Immature natural killer cell (primary cell): Measurements from ENCODE around the gene PLPPR1. TPM values are rescaled to one million over a fixed set of nuclear protein-coding genes. Genes with fewer than 3 reads are reported as not detected.
"Not testable (repeated sequence)": the region's sequence is repeated elsewhere in the genome, so short reads cannot be mapped to it uniquely, and the experiment has no call there.

Experiments
- DNase-seq, 3 donors: peaks; one replicate each; pipeline ENCODE4 v3.0.0; 2022; ENCODE audit warnings: mixed read lengths in 1 of 3
- H3K27ac Mint-ChIP-seq, 6 donors: one replicate each; pipeline ENCODE4 v1.8.0; 2020; ENCODE audit warnings: mixed read lengths in 6 of 6, mild to moderate bottlenecking in 5 of 6, inconsistent platforms in 4 of 6, moderate library complexity in 3 of 6
- H3K27me3 Mint-ChIP-seq, 3 donors: one replicate each; pipeline ENCODE4 v1.8.0; 2020 to 2021; ENCODE audit warnings: low read depth in 3 of 3, mild to moderate bottlenecking in 3 of 3, mixed read lengths in 3 of 3, moderate library complexity in 3 of 3, inconsistent platforms in 1 of 3
- H3K36me3 Mint-ChIP-seq, 3 donors: one replicate each; pipeline ENCODE4 v1.8.0; 2020; ENCODE audit warnings: mixed read lengths in 3 of 3, inconsistent platforms in 2 of 3, mild to moderate bottlenecking in 2 of 3
- H3K4me1 Mint-ChIP-seq, 2 donors: one replicate each; pipeline ENCODE4 v1.8.0; 2020; ENCODE audit warnings: inconsistent platforms in 2 of 2, mild to moderate bottlenecking in 2 of 2, mixed read lengths in 2 of 2, moderate library complexity in 1 of 2
- H3K4me3 Mint-ChIP-seq, 5 donors: one replicate each; pipeline ENCODE4 v1.8.0; 2020; ENCODE audit warnings: mild to moderate bottlenecking in 5 of 5, mixed read lengths in 5 of 5, inconsistent platforms in 3 of 5, moderate library complexity in 3 of 5
- H3K9me3 Mint-ChIP-seq, 6 donors: one replicate each; pipeline ENCODE4 v1.8.0; 2020; ENCODE audit warnings: mild to moderate bottlenecking in 6 of 6, mixed read lengths in 6 of 6, inconsistent platforms in 4 of 6, moderate library complexity in 3 of 6
- polyA plus RNA-seq, 3 donors: library from polyadenylated mRNA; unstranded; fragments of 300-500 nt; fragmentation: Illumina TruSeq; gene quantifications; one replicate each; pipeline ENCODE4 v1.2.3, GENCODE V29; 2021

Gene PLPPR1
- polyA plus RNA-seq, 3 donors from 2014 or later, result not detected

- H3K4me3 Mint-ChIP-seq, result no peak overlapping the region
- H3K36me3 Mint-ChIP-seq, result no peaks in the 10 kb centered on the region
- H3K9me3 Mint-ChIP-seq, result no peaks in the 10 kb centered on the region
- no peak overlapping the region for H3K27ac Mint-ChIP-seq
- H3K4me1 Mint-ChIP-seq, result no peaks in the 10 kb centered on the region
- peaks cover 0 to 11% (median 5%) of the 10 kb centered on the region in 3 donors for H3K27me3 Mint-ChIP-seq
- no peak for DNase-seq
Measured at GRCh38 chr9:101312661-101313060, 284.1 kb downstream of the PLPPR1 start.

DNA sequence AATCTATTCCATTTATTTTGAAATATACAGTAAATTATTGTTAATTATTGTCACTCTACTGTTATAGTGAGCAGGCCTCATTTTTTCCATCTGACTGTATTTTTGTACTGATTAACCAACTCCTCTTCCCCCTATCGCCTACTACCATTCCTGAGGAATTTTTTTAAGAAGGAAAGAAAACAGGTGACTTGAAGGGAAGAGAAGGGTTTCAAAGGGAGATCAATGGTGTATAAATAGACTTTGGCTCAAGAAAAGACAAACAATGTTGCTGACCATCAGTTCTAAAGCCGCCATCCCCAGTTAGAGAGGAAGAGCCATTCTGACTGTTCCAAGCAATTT lies 286.6 kb downstream of the PLPPR1 start:
- Mint-ChIP-seq H3K4me3 (no peak overlapping the region), H3K27ac (no peak overlapping the region), H3K4me1 (no peaks in the 10 kb centered on the region), H3K36me3 (no peaks in the 10 kb centered on the region), H3K9me3 (no peaks in the 10 kb centered on the region), H3K27me3 (peaks cover 0 to 11% (median 5%) of the 10 kb centered on the region in 3 donors)
- no peak for DNase-seq

- H3K27ac Mint-ChIP-seq, result no peak overlapping the region
- no peaks in the 10 kb centered on the region for H3K36me3 Mint-ChIP-seq
- H3K4me3 Mint-ChIP-seq, result no peak overlapping the region
- no peaks in the 10 kb centered on the region for H3K4me1 Mint-ChIP-seq
- no peak for DNase-seq
- peaks cover 0 to 11% (median 5%) of the 10 kb centered on the region in 3 donors for H3K27me3 Mint-ChIP-seq
- no peaks in the 10 kb centered on the region for H3K9me3 Mint-ChIP-seq
Measured at GRCh38 chr9:101317735-101318134, 289.2 kb downstream of the PLPPR1 start.

- no peak overlapping the region for H3K27ac Mint-ChIP-seq
- H3K9me3 Mint-ChIP-seq, result peaks cover 0 to 16% (median 5%) of the 10 kb centered on the region in 6 donors
- H3K36me3 Mint-ChIP-seq, result peaks cover 0 to 4% (median 0%) of the 10 kb centered on the region in 3 donors
- H3K4me1 Mint-ChIP-seq, result no peaks in the 10 kb centered on the region
- H3K27me3 Mint-ChIP-seq, result peaks cover 0 to 3% (median 0%) of the 10 kb centered on the region in 3 donors
- no peak for DNase-seq
- no peak overlapping the region for H3K4me3 Mint-ChIP-seq
Measured at GRCh38 chr9:101323129-101323528, 294.6 kb downstream of the PLPPR1 start.

- H3K36me3 Mint-ChIP-seq, result peaks cover 0 to 4% (median 0%) of the 10 kb centered on the region in 3 donors
- H3K27me3 Mint-ChIP-seq, result peaks cover 0 to 2% (median 0%) of the 10 kb centered on the region in 3 donors
- H3K4me1 Mint-ChIP-seq, result no peaks in the 10 kb centered on the region
- no peak overlapping the region for H3K27ac Mint-ChIP-seq
- no peak overlapping the region for H3K4me3 Mint-ChIP-seq
- peaks cover 0 to 16% (median 6%) of the 10 kb centered on the region in 6 donors for H3K9me3 Mint-ChIP-seq
- no peak for DNase-seq
Measured at GRCh38 chr9:101324245-101324804, 295.8 kb downstream of the PLPPR1 start.

DNA sequence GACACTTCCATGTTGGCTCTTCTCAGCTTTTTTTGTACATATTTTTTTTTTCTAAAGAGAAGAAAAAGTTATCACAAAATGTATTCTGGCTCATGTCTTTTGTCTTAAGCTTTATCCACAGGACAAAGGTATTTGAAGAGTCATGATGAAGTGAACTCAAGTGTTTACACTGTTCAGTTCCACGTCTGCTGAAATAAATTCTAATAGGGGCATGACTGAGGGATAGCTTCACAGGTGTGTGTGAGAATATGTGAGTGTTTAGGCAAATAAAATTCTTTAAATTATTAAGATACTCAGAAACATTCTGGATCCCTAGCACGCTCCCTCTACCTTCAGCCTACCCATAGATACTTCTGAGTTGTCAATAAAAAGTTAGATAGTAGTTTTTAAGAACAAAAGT lies 296.5 kb downstream of the PLPPR1 start:
- Mint-ChIP-seq H3K36me3 (peaks cover 0 to 4% (median 0%) of the 10 kb centered on the region in 3 donors), H3K4me3 (no peak overlapping the region), H3K4me1 (no peaks in the 10 kb centered on the region), H3K9me3 (peaks cover 0 to 16% (median 7%) of the 10 kb centered on the region in 6 donors), H3K27me3 (peaks cover 0 to 2% (median 0%) of the 10 kb centered on the region in 3 donors), H3K27ac (no peak overlapping the region)
- DNase-seq, result no peak

DNA sequence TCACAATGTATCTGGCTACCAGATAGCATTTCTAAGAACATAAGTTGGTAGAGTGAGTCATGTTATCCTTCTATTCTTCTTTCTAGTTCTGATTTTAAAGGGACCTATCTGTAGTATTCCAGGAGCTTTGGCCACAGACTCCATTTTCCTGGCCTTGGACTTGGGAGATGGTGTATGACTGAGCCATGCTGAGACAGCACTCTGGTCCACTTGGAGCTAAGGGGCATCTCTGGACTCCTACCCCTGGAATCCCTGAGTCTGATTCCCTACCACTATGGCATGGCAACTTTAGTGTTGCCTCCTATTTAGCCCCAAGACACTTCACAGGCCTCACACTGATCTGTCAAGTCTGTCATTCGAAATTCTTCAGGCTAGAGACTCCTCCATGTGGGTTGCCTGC lies 297.5 kb downstream of the PLPPR1 start:
- no peak overlapping the region for H3K27ac Mint-ChIP-seq
- no peak for DNase-seq
- H3K4me3 Mint-ChIP-seq, result no peak overlapping the region
- H3K36me3 Mint-ChIP-seq, result peaks cover 0 to 4% (median 0%) of the 10 kb centered on the region in 3 donors
- peaks cover 0 to 16% (median 7%) of the 10 kb centered on the region in 6 donors for H3K9me3 Mint-ChIP-seq
- peaks cover 0 to 2% (median 0%) of the 10 kb centered on the region in 3 donors for H3K27me3 Mint-ChIP-seq
- no peaks in the 10 kb centered on the region for H3K4me1 Mint-ChIP-seq

- peaks cover 0 to 2% (median 0%) of the 10 kb centered on the region in 3 donors for H3K27me3 Mint-ChIP-seq
- peaks cover 0 to 16% (median 7%) of the 10 kb centered on the region in 6 donors for H3K9me3 Mint-ChIP-seq
- no peaks in the 10 kb centered on the region for H3K4me1 Mint-ChIP-seq
- DNase-seq, result no peak
- no peak overlapping the region for H3K4me3 Mint-ChIP-seq
- H3K36me3 Mint-ChIP-seq, result peaks cover 0 to 4% (median 0%) of the 10 kb centered on the region in 3 donors
- H3K27ac Mint-ChIP-seq, result no peak overlapping the region
Measured at GRCh38 chr9:101326501-101326900, 298.0 kb downstream of the PLPPR1 start.

GRCh38 chr9:101327422-101327909 lies 298.9 kb downstream of the PLPPR1 start:
- H3K4me1 Mint-ChIP-seq, DNase-seq, H3K27me3 Mint-ChIP-seq, H3K4me3 Mint-ChIP-seq, H3K36me3 Mint-ChIP-seq, H3K27ac Mint-ChIP-seq: not testable (repeated sequence)
- H3K9me3 Mint-ChIP-seq, result peaks cover 0 to 16% (median 8%) of the 10 kb centered on the region in 6 donors

GRCh38 chr9:101332362-101332761 lies 303.8 kb downstream of the PLPPR1 start:
- H3K4me3 Mint-ChIP-seq, result no peak overlapping the region

GRCh38 chr9:101333490-101333889 lies 305.0 kb downstream of the PLPPR1 start:
- H3K9me3 Mint-ChIP-seq, result peaks cover 0 to 5% (median 0%) of the 10 kb centered on the region in 6 donors
- H3K27ac Mint-ChIP-seq, result no peak overlapping the region
- H3K4me1 Mint-ChIP-seq, result no peaks in the 10 kb centered on the region
- no peak overlapping the region for H3K4me3 Mint-ChIP-seq
- no peaks in the 10 kb centered on the region for H3K36me3 Mint-ChIP-seq
- no peak for DNase-seq
- H3K27me3 Mint-ChIP-seq, result peaks cover 2 to 7% (median 2%) of the 10 kb centered on the region in 3 donors

More at GRCh38 chr9:101332362-101332761, 303.8 kb downstream of the PLPPR1 start:
- DNase-seq, result no peak
- no peaks in the 10 kb centered on the region for H3K4me1 Mint-ChIP-seq
- H3K27me3 Mint-ChIP-seq, result peaks cover 0 to 6% (median 2%) of the 10 kb centered on the region in 3 donors
- H3K27ac Mint-ChIP-seq, result no peak overlapping the region
- peaks cover 0 to 2% (median 0%) of the 10 kb centered on the region in 3 donors for H3K36me3 Mint-ChIP-seq
- peaks cover 0 to 9% (median 6%) of the 10 kb centered on the region in 6 donors for H3K9me3 Mint-ChIP-seq

DNA sequence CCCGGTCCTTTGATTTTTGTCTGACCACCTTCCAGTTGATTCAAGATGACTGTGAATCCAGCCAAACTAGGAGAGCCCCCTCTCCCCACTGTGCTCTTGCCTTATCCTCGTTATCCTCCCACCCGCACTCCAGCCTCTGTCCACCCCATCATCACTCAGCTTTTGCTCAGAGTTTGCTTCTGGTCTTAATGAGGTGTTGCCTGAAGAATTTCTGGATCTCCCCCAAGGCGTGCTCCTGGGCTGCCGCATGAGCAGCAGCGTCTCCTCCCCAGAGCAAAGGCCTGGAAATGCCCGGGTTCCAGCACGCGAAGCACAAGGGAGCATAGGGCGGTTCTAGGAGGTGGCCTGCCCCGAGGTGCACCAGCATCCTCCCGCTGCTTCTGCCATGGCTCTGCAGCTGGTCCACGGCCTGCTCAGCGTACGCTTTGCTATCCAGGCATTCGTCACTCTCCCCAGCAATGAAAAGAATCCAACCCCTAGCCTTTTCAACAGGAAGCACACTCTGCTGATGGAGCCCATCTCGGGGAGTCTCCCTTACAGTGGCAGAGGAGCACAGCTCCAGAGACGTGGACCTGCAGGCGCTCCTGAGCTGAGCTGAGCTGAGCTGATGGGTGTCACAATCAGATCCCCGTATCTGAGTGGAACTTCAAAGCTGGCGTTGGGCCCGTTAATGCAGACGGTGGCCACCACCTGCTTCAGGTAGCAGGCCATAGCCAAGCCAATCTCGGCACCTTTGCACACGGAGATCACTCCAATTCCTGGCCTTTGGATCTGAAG lies 305.6 kb downstream of the PLPPR1 start:
- peaks cover 2 to 8% (median 2%) of the 10 kb centered on the region in 3 donors for H3K27me3 Mint-ChIP-seq
- H3K9me3 Mint-ChIP-seq, result peaks cover 0 to 6% (median 0%) of the 10 kb centered on the region in 6 donors
- DNase-seq, result no peak
- H3K27ac Mint-ChIP-seq, result no peak overlapping the region
- no peaks in the 10 kb centered on the region for H3K36me3 Mint-ChIP-seq
- H3K4me1 Mint-ChIP-seq, result no peaks in the 10 kb centered on the region
- H3K4me3 Mint-ChIP-seq, result no peak overlapping the region

DNA sequence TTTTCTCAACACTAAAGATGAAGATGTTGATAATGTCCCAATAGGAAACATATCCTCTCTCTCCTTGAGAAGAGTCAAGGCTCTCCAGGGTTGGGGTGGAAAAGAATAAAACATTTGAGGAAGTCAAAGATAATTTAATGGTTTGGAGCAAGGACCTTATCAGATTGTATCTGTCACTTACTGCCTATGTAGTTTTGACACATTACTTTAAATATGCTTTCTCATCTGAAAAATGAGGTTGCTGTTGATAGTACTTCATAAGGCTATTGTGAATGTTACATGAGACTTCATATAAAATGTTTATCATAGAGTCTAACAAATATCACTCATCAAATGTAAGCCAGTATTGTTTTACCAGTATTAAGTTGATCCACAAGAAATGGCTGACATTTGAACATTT lies 307.6 kb downstream of the PLPPR1 start:
- H3K27ac Mint-ChIP-seq, result no peak overlapping the region
- no peaks in the 10 kb centered on the region for H3K4me1 Mint-ChIP-seq
- DNase-seq, result no peak
- no peaks in the 10 kb centered on the region for H3K36me3 Mint-ChIP-seq
- H3K27me3 Mint-ChIP-seq, result peaks cover 0 to 8% (median 2%) of the 10 kb centered on the region in 3 donors
- H3K4me3 Mint-ChIP-seq, result no peak overlapping the region
- peaks cover 0 to 6% (median 0%) of the 10 kb centered on the region in 6 donors for H3K9me3 Mint-ChIP-seq

DNA sequence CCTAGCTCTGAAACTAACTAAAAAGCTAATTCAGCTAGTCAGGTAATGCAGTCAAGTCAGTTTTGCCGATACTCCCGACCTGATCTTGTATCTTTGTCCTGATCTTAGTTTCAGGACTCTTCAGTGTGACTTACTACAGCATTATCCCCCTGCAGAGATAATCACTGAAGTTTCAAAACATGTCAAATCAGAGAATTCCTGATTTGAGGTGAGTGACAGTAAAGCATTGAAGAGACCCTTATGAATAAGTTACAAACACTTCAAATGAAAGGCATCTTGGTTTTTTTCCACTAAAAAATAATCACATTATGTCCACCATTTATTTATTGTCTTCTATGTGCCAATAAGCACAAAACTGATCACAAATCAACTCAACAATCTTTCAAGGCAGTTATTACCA lies 308.7 kb downstream of the PLPPR1 start:
- no peaks in the 10 kb centered on the region for H3K36me3 Mint-ChIP-seq
- no peaks in the 10 kb centered on the region for H3K4me1 Mint-ChIP-seq
- peaks cover 0 to 8% (median 3%) of the 10 kb centered on the region in 3 donors for H3K27me3 Mint-ChIP-seq
- no peak overlapping the region for H3K27ac Mint-ChIP-seq
- H3K9me3 Mint-ChIP-seq, result peaks cover 0 to 6% (median 0%) of the 10 kb centered on the region in 6 donors
- no peak for DNase-seq
- no peak overlapping the region for H3K4me3 Mint-ChIP-seq
